ENCODE data around the gene FGD2. TPM values are rescaled to one million over a fixed set of nuclear protein-coding genes. Genes with fewer than 3 reads are reported as not detected.
"Not testable (repeated sequence)": the region's sequence is repeated elsewhere in the genome, so short reads cannot be mapped to it uniquely, and the experiment has no call there.

Gene FGD2
- total RNA-seq, 2 experiments from 2014 or later: 9.8 to 12.4 TPM

GRCh38 chr6:37058084-37058586 is 52.7 kb downstream of the FGD2 start:
- H3K27ac Mint-ChIP-seq: no peak overlapping the region
- H3K4me3 Mint-ChIP-seq: no peak overlapping the region
- ATAC-seq (ENCODE audit: low read depth) (no peak), DNase-seq (no peak)
- H3K36me3 Mint-ChIP-seq: no peaks in the 10 kb centered on the region
- H3K27me3 Mint-ChIP-seq: peaks cover 8% of the 10 kb centered on the region
- peaks cover 16% of the 10 kb centered on the region for H3K4me1 Mint-ChIP-seq
- H3K9me3 Mint-ChIP-seq: no peaks in the 10 kb centered on the region
- POLR2A ChIA-PET: interaction anchor here (1.4 to 2.2 kb wide), 2 partner anchors 10 to 113 kb away, joined by 3 to 9 read pairs; no protein-coding TSS in a partner anchor

GRCh38 chr6:37058984-37059343 is 53.5 kb downstream of the FGD2 start:
- H3K36me3 Mint-ChIP-seq; H3K4me3 Mint-ChIP-seq; ATAC-seq (ENCODE audit: low read depth); H3K27ac Mint-ChIP-seq; H3K27me3 Mint-ChIP-seq; H3K9me3 Mint-ChIP-seq; POLR2A ChIA-PET; DNase-seq: not testable (repeated sequence)
- H3K4me1 Mint-ChIP-seq: peaks cover 16% of the 10 kb centered on the region

GRCh38 chr6:37059344-37060194 is 54.1 kb downstream of the FGD2 start:
- H3K36me3 Mint-ChIP-seq: no peaks in the 10 kb centered on the region
- DNase-seq (no peak), ATAC-seq (ENCODE audit: low read depth) (no peak)
- POLR2A ChIA-PET: no interaction called here
- H3K4me3 Mint-ChIP-seq: no peak overlapping the region
- peaks cover 11% of the 10 kb centered on the region for H3K4me1 Mint-ChIP-seq
- no peak overlapping the region for H3K27ac Mint-ChIP-seq
- H3K27me3 Mint-ChIP-seq: peaks cover 8% of the 10 kb centered on the region
- H3K9me3 Mint-ChIP-seq: no peaks in the 10 kb centered on the region

- H3K36me3 Mint-ChIP-seq: no peaks in the 10 kb centered on the region
- H3K4me1 Mint-ChIP-seq: peaks cover 7% of the 10 kb centered on the region
- POLR2A ChIA-PET: no interaction called here
- H3K27ac Mint-ChIP-seq: no peak overlapping the region
- H3K27me3 Mint-ChIP-seq: peaks cover 8% of the 10 kb centered on the region
- H3K4me3 Mint-ChIP-seq: no peak overlapping the region
- no peak for DNase-seq
- no peak for ATAC-seq (ENCODE audit: low read depth)
- no peaks in the 10 kb centered on the region for H3K9me3 Mint-ChIP-seq
Measured at GRCh38 chr6:37060195-37060559, 54.7 kb downstream of the FGD2 start.

- no peak overlapping the region for H3K4me3 Mint-ChIP-seq
- no peak for DNase-seq
- no peaks in the 10 kb centered on the region for H3K36me3 Mint-ChIP-seq
- H3K9me3 Mint-ChIP-seq: no peaks in the 10 kb centered on the region
- H3K27ac Mint-ChIP-seq: no peak overlapping the region
- POLR2A ChIA-PET: no interaction called here
- ATAC-seq (ENCODE audit: low read depth): no peak
- peaks cover 7% of the 10 kb centered on the region for H3K4me1 Mint-ChIP-seq
- peaks cover 8% of the 10 kb centered on the region for H3K27me3 Mint-ChIP-seq
Measured at GRCh38 chr6:37061157-37061804, 55.8 kb downstream of the FGD2 start.

GRCh38 chr6:37062424-37062823 is 57.0 kb downstream of the FGD2 start:
- POLR2A ChIA-PET: no interaction called here
- DNase-seq (no peak), ATAC-seq (ENCODE audit: low read depth) (no peak)
- peaks cover 8% of the 10 kb centered on the region for H3K27me3 Mint-ChIP-seq
- no peak overlapping the region for H3K4me3 Mint-ChIP-seq
- H3K27ac Mint-ChIP-seq: no peak overlapping the region
- H3K4me1 Mint-ChIP-seq: peaks cover 7% of the 10 kb centered on the region
- no peaks in the 10 kb centered on the region for H3K9me3 Mint-ChIP-seq
- no peaks in the 10 kb centered on the region for H3K36me3 Mint-ChIP-seq

GRCh38 chr6:37068356-37069270 is 63.2 kb downstream of the FGD2 start:
- Mint-ChIP-seq H3K9me3 (no peaks in the 10 kb centered on the region), H3K27me3 (no peaks in the 10 kb centered on the region), H3K4me3 (no peak overlapping the region), H3K27ac (no peak overlapping the region), H3K4me1 (peaks cover 15% of the 10 kb centered on the region), H3K36me3 (no peaks in the 10 kb centered on the region)
- no peak for ATAC-seq (ENCODE audit: low read depth)
- no peak for DNase-seq
- POLR2A ChIA-PET: no interaction called here

- POLR2A ChIA-PET: interaction anchor here (0.6 to 1.4 kb wide), 2 partner anchors 17 to 101 kb away, joined by 4 to 6 read pairs; no protein-coding TSS in a partner anchor
Measured at GRCh38 chr6:37069639-37070038, 64.2 kb downstream of the FGD2 start.

GRCh38 chr6:37072526-37072925 is 67.1 kb downstream of the FGD2 start:
- Mint-ChIP-seq H3K4me3 (no peak overlapping the region), H3K36me3 (peaks cover 2% of the 10 kb centered on the region), H3K9me3 (no peaks in the 10 kb centered on the region), H3K27ac (peak overlapping the region; percentile 75), H3K27me3 (peaks cover 5% of the 10 kb centered on the region), H3K4me1 (peaks cover 15% of the 10 kb centered on the region)
- POLR2A ChIA-PET: interaction anchor here (0.9 kb wide), 1 partner anchor 104 kb away, joined by 3 read pairs; no protein-coding TSS in a partner anchor
- no peak for DNase-seq
- ATAC-seq (ENCODE audit: low read depth): peak; percentile 79

More at GRCh38 chr6:37069639-37070038, 64.2 kb downstream of the FGD2 start:
- no peak for ATAC-seq (ENCODE audit: low read depth)
- Mint-ChIP-seq H3K4me1 (peaks cover 15% of the 10 kb centered on the region), H3K27me3 (no peaks in the 10 kb centered on the region), H3K4me3 (no peak overlapping the region), H3K27ac (no peak overlapping the region), H3K9me3 (no peaks in the 10 kb centered on the region), H3K36me3 (peaks cover 2% of the 10 kb centered on the region)
- no peak for DNase-seq

- Mint-ChIP-seq H3K36me3 (peaks cover 2% of the 10 kb centered on the region), H3K9me3 (no peaks in the 10 kb centered on the region), H3K4me3 (no peak overlapping the region), H3K27ac (no peak overlapping the region), H3K4me1 (peaks cover 15% of the 10 kb centered on the region), H3K27me3 (peaks cover 6% of the 10 kb centered on the region)
- POLR2A ChIA-PET: no interaction called here
- DNase-seq (no peak), ATAC-seq (ENCODE audit: low read depth) (no peak)
Measured at GRCh38 chr6:37074053-37074827, 68.8 kb downstream of the FGD2 start.

- peak overlapping the region; percentile 62 for H3K27ac Mint-ChIP-seq
- peaks cover 9% of the 10 kb centered on the region for H3K27me3 Mint-ChIP-seq
- H3K4me3 Mint-ChIP-seq: no peak overlapping the region
- no peak for ATAC-seq (ENCODE audit: low read depth)
- no peaks in the 10 kb centered on the region for H3K9me3 Mint-ChIP-seq
- H3K36me3 Mint-ChIP-seq: peaks cover 2% of the 10 kb centered on the region
- POLR2A ChIA-PET: no interaction called here
- DNase-seq: no peak
- H3K4me1 Mint-ChIP-seq: peaks cover 7% of the 10 kb centered on the region
Measured at GRCh38 chr6:37077191-37077904, 71.9 kb downstream of the FGD2 start.

GRCh38 chr6:37077905-37078296 is 72.4 kb downstream of the FGD2 start:
- POLR2A ChIA-PET: no interaction called here

More at GRCh38 chr6:37077905-37078296, 72.4 kb downstream of the FGD2 start:
- no peak overlapping the region for H3K4me3 Mint-ChIP-seq
- no peak overlapping the region for H3K27ac Mint-ChIP-seq
- no peak for DNase-seq
- ATAC-seq (ENCODE audit: low read depth): no peak
- peaks cover 2% of the 10 kb centered on the region for H3K36me3 Mint-ChIP-seq
- H3K27me3 Mint-ChIP-seq: peaks cover 10% of the 10 kb centered on the region
- no peaks in the 10 kb centered on the region for H3K9me3 Mint-ChIP-seq
- peaks cover 2% of the 10 kb centered on the region for H3K4me1 Mint-ChIP-seq
